ENCODE measurements around the gene C1S. TPM values are rescaled to one million over a fixed set of nuclear protein-coding genes. Genes with fewer than 3 reads are reported as not detected.

Gene C1S
- total RNA-seq, 1 experiment from 2014 or later, result 32.4 TPM

- intact Hi-C loops (cut with micrococcal nuclease; ENCODE audit: unreplicated experiment), result no loop called here
Observed at GRCh38 chr12:7118881-7119280, 58.4 kb downstream of the C1S start.

GRCh38 chr12:7120166-7120565 lies 59.6 kb downstream of the C1S start:
- no peak overlapping the region for H3K27ac ChIP-seq
- POLR2A ChIA-PET (ENCODE audit: unreplicated experiment), result no interaction called here
- H3K36me3 ChIP-seq (ENCODE audit: low read depth), result peaks cover 4% of the 10 kb centered on the region; the same call in 1 of the 2 replicates
- H3F3A ChIP-seq (ENCODE audit: insufficient read depth, low read depth), result no peaks in the 10 kb centered on the region
- no peaks in the 10 kb centered on the region for H3K4me1 ChIP-seq (replicated peaks; ENCODE audit: insufficient read depth)
- no peaks in the 10 kb centered on the region for H3K9me3 ChIP-seq (ENCODE audit: insufficient read depth, low read depth)
- TF ChIP-seq CTCF (conservative IDR thresholded peaks at IDR 0.05), result no peak
- TF ChIP-seq EZH2 (IDR thresholded peaks at IDR 0.05; ENCODE audit: low read depth), result no peak
- CTCF ChIA-PET, result no interaction called here
- no peak overlapping the region for H3K4me3 ChIP-seq
- no peak overlapping the region for H3K4me2 ChIP-seq
- no peak for DNase-seq
- H3K9me2 ChIP-seq (ENCODE audit: insufficient read depth), result no peaks in the 10 kb centered on the region
- no peaks in the 10 kb centered on the region for H3K27me3 ChIP-seq (ENCODE audit: insufficient read depth, low read depth)
- no peaks in the 10 kb centered on the region for H4K20me1 ChIP-seq (ENCODE audit: insufficient read depth)
- H2AFZ ChIP-seq, result no peak overlapping the region
- no peaks in the 10 kb centered on the region for H3K79me2 ChIP-seq (ENCODE audit: low read depth)
- BruUV-seq (replicated peaks), result no TSS peak
- intact Hi-C loops (cut with micrococcal nuclease; ENCODE audit: unreplicated experiment), result no loop called here

More at GRCh38 chr12:7118881-7119280, 58.4 kb downstream of the C1S start:
- Histone ChIP-seq H3K4me3 (no peak overlapping the region), H3K27me3 (ENCODE audit: insufficient read depth, low read depth) (no peaks in the 10 kb centered on the region), H2AFZ (no peak overlapping the region), H3K9me2 (ENCODE audit: insufficient read depth) (no peaks in the 10 kb centered on the region), H4K20me1 (ENCODE audit: insufficient read depth) (no peaks in the 10 kb centered on the region), H3K79me2 (ENCODE audit: low read depth) (no peaks in the 10 kb centered on the region), H3K27ac (no peak overlapping the region), H3K4me1 (replicated peaks; ENCODE audit: insufficient read depth) (no peaks in the 10 kb centered on the region), H3K4me2 (no peak overlapping the region), H3F3A (ENCODE audit: insufficient read depth, low read depth) (no peaks in the 10 kb centered on the region), H3K9me3 (ENCODE audit: insufficient read depth, low read depth) (no peaks in the 10 kb centered on the region), H3K36me3 (ENCODE audit: low read depth) (peaks cover 7% of the 10 kb centered on the region)
- CTCF ChIA-PET, result no interaction called here
- TF ChIP-seq CTCF (conservative IDR thresholded peaks at IDR 0.05), result no peak
- TF ChIP-seq EZH2 (IDR thresholded peaks at IDR 0.05; ENCODE audit: low read depth), result no peak
- BruUV-seq (replicated peaks), result no TSS peak
- POLR2A ChIA-PET (ENCODE audit: unreplicated experiment), result no interaction called here
- no peak for DNase-seq

Other genes starting within 250 kb of the C1S start
- 2.4 and 3.8 TPM in 2 replicates for gene GPR162, start 238.9 kb upstream of the C1S start, total RNA-seq (2021)
- 0.45 and 0.52 TPM in 2 replicates for gene P3H3, start 232.3 kb upstream of the C1S start, total RNA-seq (2021)
- not detected in 2 replicates for gene GNB3, start 219.8 kb upstream of the C1S start, total RNA-seq (2021)
- 104 and 125 TPM in 2 replicates for gene CDCA3, start 209.4 kb upstream of the C1S start, total RNA-seq (2021)
- gene USP5, start 208.6 kb upstream of the C1S start, total RNA-seq (2021), result 267 and 308 TPM in 2 replicates
- 1,080 and 1,199 TPM in 2 replicates for gene TPI1, start 193.2 kb upstream of the C1S start, total RNA-seq (2021)
- 28.9 and 30.1 TPM in 2 replicates for gene SPSB2, start 187.4 kb upstream of the C1S start, total RNA-seq (2021)
- gene LRRC23, start 155.9 kb upstream of the C1S start, total RNA-seq (2021), result 29.3 and 38.8 TPM in 2 replicates
- 38.8 and 56.6 TPM in 2 replicates for gene ENO2, start 146.1 kb upstream of the C1S start, total RNA-seq (2021)
- gene ATN1, start 132.8 kb upstream of the C1S start, total RNA-seq (2021), result 158 and 159 TPM in 2 replicates
- gene RNU7-1, start 116.9 kb upstream of the C1S start, total RNA-seq (2021), result not detected in 2 replicates
- 198 and 218 TPM in 2 replicates for gene C12orf57, start 116.7 kb upstream of the C1S start, total RNA-seq (2021)
- 84.1 and 92.7 TPM in 2 replicates for gene PTPN6, start 109.4 kb upstream of the C1S start, total RNA-seq (2021)
- gene PHB2, start 90.1 kb upstream of the C1S start, total RNA-seq (2021), result 384 and 386 TPM in 2 replicates
- 84.5 and 96.5 TPM in 2 replicates for gene EMG1, start 89.8 kb upstream of the C1S start, total RNA-seq (2021)
- 53.8 and 102 TPM in 2 replicates for gene LPCAT3, start 42.2 kb upstream of the C1S start, total RNA-seq (2021)
- gene C1R, start 31.7 kb downstream of the C1S start, total RNA-seq (2021), result 20.5 and 24.0 TPM in 2 replicates
- gene C1RL, start 48.5 kb downstream of the C1S start, total RNA-seq (2021), result 70.4 and 72.9 TPM in 2 replicates
- 0.74 and 1.3 TPM in 2 replicates for gene RBP5, start 68.2 kb downstream of the C1S start, total RNA-seq (2021)
- gene CLSTN3, start 69.7 kb downstream of the C1S start, total RNA-seq (2021), result 111 and 153 TPM in 2 replicates
- 62.1 and 76.3 TPM in 2 replicates for gene PEX5, start 129.0 kb downstream of the C1S start, total RNA-seq (2021)
- gene ACSM4, start 243.4 kb downstream of the C1S start, total RNA-seq (2021), result not detected in 2 replicates